MM.1S (cell line): ENCODE data around the gene NR6A1.

Experiments used
- DNase-seq: peaks from one replicate; pipeline ENCODE4 v3.0.0-alpha.2; 2015
- H2AFZ ChIP-seq: fragments of 300-600 bp; sonication (generic); 2 replicates; pipeline ENCODE4 v1.6.0; 2016; ENCODE audit warnings: antibody characterized with exemption, low read length
- H3F3A ChIP-seq: fragments of 300-600 bp; sonication (generic); 2 replicates; pipeline ENCODE4 v1.6.1; 2016; ENCODE audit warnings: mild to moderate bottlenecking, antibody characterized with exemption, low read length, moderate library complexity, mixed read lengths; ENCODE audit not compliant: insufficient read depth
- H3K27ac ChIP-seq: fragments of 300-600 bp; sonication (generic); 2 replicates; pipeline ENCODE4 v1.5.1; 2016; ENCODE audit warnings: mild to moderate bottlenecking, low read length
- H3K27me3 ChIP-seq: fragments of 300-600 bp; sonication (generic); replicated peaks from 2 replicates; pipeline ENCODE4 v1.6.0; 2016; ENCODE audit warnings: low read length; ENCODE audit not compliant: insufficient read depth
- H3K36me3 ChIP-seq: fragments of 300-600 bp; sonication (generic); replicated peaks from 2 replicates; pipeline ENCODE4 v1.6.1; 2016; ENCODE audit warnings: mild to moderate bottlenecking, low read length, mixed read lengths; ENCODE audit not compliant: insufficient read depth
- H3K4me1 ChIP-seq: fragments of 300-600 bp; sonication (generic); 2 replicates; pipeline ENCODE4 v1.6.1; 2016; ENCODE audit warnings: low read length, mixed read lengths
- H3K4me2 ChIP-seq: fragments of 300-600 bp; sonication (generic); 2 replicates; pipeline ENCODE4 v1.6.0; 2016; ENCODE audit warnings: low read depth, low read length
- H3K4me3 ChIP-seq: fragments of 300-600 bp; sonication (generic); 2 replicates; pipeline ENCODE4 v1.5.1; 2016; ENCODE audit warnings: low read length, mixed read lengths
- H3K79me2 ChIP-seq: fragments of 300-600 bp; sonication (generic); 2 replicates; pipeline ENCODE4 v1.6.1; 2016; ENCODE audit warnings: mixed run types, low read length, mixed read lengths
- H3K9ac ChIP-seq: fragments of 300-600 bp; sonication (generic); 2 replicates; pipeline ENCODE4 v1.6.1; 2016; ENCODE audit warnings: low read length, mixed read lengths
- H3K9me2 ChIP-seq: fragments of 300-600 bp; sonication (generic); replicated peaks from 2 replicates; pipeline ENCODE4 v1.6.1; 2016; ENCODE audit warnings: mild to moderate bottlenecking, low read length, mixed read lengths; ENCODE audit not compliant: insufficient read depth
- H3K9me3 ChIP-seq: fragments of 300-600 bp; sonication (generic); replicated peaks from 2 replicates; pipeline ENCODE4 v1.6.1; 2016; ENCODE audit warnings: mild to moderate bottlenecking, low read length, mixed read lengths; ENCODE audit not compliant: insufficient read depth
- H4K20me1 ChIP-seq: fragments of 300-600 bp; sonication (generic); 2 replicates; pipeline ENCODE4 v1.6.1; 2016; ENCODE audit warnings: mild to moderate bottlenecking, low read length, moderate library complexity, mixed read lengths; ENCODE audit not compliant: insufficient read depth
- EZH2 ChIP-seq: fragments of 300-600 bp; sonication (generic); optimal IDR thresholded peaks from 2 replicates; pipeline ENCODE3; 2017; ENCODE audit warnings: low read depth, mild to moderate bottlenecking, antibody characterized with exemption, low read length, mixed read lengths
- EZH2phosphoT487 ChIP-seq: fragments of 300-600 bp; sonication (generic); IDR thresholded peaks from 2 replicates; pipeline ENCODE4 v1.6.1; 2018; ENCODE audit warnings: antibody characterized with exemption, low read length
- TF ChIP-seq, protein P1 (sequence below): fragments of 300-600 bp; sonication (generic); IDR thresholded peaks from 2 replicates; pipeline ENCODE4 v1.5.1; 2016; ENCODE audit warnings: antibody characterized with exemption, low read length, mixed read lengths

NR6A1 gene

DNA sequence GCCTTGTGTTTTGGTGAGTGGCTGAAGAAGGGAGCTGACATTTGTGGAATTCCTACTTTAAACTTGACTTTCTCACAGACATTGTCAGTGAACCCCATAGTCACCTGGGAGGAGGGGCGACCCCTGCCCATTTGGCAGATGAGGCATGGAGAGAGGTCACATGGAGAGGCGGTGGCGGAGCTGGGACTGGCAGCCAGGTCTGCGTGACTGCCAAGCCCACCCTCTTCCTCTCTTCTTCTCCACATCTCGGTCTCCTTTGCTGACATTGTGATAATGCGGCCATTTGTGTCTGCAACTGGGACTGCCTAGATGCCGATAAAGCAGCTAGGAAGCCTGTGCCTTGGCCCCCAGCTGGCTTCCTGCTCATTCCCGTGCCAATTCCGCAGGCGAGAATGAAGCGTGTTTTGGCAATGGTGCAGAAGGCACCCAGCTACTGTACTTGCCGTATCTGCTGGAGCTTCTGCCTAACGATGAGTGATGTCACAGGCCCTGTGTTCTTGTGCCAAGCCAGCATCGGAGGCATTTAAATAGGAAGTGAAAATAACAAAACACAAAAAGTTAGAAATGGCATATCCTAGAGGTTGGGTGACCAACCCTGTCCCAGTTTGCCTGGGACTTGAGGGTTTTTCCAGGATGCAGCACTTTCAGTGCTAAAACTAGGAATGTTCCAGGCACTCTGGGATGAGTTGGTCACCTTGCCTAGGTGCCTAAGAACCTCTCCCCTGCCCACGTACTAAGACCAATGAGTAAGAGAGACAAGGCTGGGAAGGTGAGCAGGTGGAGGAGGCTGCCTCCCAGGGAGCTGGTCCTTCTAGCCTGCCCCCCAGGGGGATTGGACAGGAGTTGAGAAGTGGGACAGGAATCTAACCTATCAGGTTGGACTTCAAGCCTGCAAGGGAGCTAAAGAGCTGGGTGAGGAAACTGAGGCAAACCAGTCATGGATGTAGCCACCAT lies 29.5 kb upstream of the NR6A1 start:
- Histone ChIP-seq H3K4me2 (no peak overlapping the region), H3K36me3 (no peaks in the 10 kb centered on the region), H3K27ac (no peak overlapping the region), H3K9me2 (no peaks in the 10 kb centered on the region), H3K4me3 (no peak overlapping the region), H4K20me1 (no peaks in the 10 kb centered on the region), H3K79me2 (no peaks in the 10 kb centered on the region), H3K9ac (no peak overlapping the region), H3F3A (no peaks in the 10 kb centered on the region), H3K9me3 (no peaks in the 10 kb centered on the region), H3K4me1 (no peaks in the 10 kb centered on the region), H2AFZ (no peak overlapping the region), H3K27me3 (no peaks in the 10 kb centered on the region)
- DNase-seq, result no peak
- TF ChIP-seq, protein P1, sequence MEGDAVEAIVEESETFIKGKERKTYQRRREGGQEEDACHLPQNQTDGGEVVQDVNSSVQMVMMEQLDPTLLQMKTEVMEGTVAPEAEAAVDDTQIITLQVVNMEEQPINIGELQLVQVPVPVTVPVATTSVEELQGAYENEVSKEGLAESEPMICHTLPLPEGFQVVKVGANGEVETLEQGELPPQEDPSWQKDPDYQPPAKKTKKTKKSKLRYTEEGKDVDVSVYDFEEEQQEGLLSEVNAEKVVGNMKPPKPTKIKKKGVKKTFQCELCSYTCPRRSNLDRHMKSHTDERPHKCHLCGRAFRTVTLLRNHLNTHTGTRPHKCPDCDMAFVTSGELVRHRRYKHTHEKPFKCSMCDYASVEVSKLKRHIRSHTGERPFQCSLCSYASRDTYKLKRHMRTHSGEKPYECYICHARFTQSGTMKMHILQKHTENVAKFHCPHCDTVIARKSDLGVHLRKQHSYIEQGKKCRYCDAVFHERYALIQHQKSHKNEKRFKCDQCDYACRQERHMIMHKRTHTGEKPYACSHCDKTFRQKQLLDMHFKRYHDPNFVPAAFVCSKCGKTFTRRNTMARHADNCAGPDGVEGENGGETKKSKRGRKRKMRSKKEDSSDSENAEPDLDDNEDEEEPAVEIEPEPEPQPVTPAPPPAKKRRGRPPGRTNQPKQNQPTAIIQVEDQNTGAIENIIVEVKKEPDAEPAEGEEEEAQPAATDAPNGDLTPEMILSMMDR, result no peak
- TF ChIP-seq EZH2 (no peak), EZH2phosphoT487 (no peak)

DNA sequence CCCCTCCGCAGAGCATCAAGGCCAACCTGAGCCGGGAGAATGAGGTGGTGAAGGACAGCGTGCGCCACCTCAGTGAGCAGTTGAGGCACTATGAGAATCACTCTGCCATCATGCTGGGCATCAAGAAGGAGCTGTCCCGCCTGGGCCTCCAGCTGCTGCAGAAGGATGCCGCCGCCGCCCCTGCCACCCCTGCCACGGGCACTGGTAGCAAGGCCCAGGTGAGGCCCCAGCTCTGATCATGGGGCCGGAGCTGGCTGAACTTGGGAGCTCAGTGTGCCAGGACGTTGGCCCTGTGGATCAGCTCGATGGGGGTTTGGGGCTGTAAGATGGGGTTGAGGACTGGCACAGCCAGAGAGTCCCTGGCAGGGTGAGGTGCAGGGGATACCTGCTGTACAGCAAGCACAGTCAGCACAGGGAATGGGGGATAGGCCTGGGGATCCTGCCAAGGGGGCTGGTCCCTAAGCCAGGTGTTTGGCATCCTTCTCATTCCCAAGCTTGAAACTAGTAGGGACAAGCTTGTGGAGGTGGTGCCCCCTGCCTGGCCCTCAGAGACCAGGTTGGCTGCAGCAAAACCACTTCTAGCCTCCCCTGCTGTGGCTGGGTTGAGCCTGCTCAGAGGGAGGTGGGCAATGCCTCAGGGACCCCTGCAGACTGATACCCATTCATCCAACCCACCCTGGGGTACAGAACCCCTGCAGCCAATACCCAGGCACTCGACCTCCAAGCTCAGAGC lies 28.3 kb upstream of the NR6A1 start:
- Histone ChIP-seq H3K79me2 (no peaks in the 10 kb centered on the region), H3K36me3 (no peaks in the 10 kb centered on the region), H3K4me3 (no peak overlapping the region), H3K9ac (no peak overlapping the region), H3K4me1 (no peaks in the 10 kb centered on the region), H3K27me3 (no peaks in the 10 kb centered on the region), H3K4me2 (no peak overlapping the region), H2AFZ (no peak overlapping the region), H3K9me2 (no peaks in the 10 kb centered on the region), H3F3A (no peaks in the 10 kb centered on the region), H4K20me1 (no peaks in the 10 kb centered on the region), H3K9me3 (no peaks in the 10 kb centered on the region), H3K27ac (no peak overlapping the region)
- no peak for DNase-seq
- TF ChIP-seq EZH2phosphoT487 (no peak), EZH2 (no peak)
- TF ChIP-seq, protein P1, result no peak

GRCh38 chr9:124797343-124798103 lies 26.4 kb upstream of the NR6A1 start:
- Histone ChIP-seq H3K27ac (no peak overlapping the region), H3F3A (no peaks in the 10 kb centered on the region), H3K9ac (no peak overlapping the region), H3K9me3 (no peaks in the 10 kb centered on the region), H3K9me2 (no peaks in the 10 kb centered on the region), H3K79me2 (no peaks in the 10 kb centered on the region), H3K4me2 (no peak overlapping the region), H3K4me1 (no peaks in the 10 kb centered on the region), H3K27me3 (no peaks in the 10 kb centered on the region), H2AFZ (no peak overlapping the region), H4K20me1 (no peaks in the 10 kb centered on the region), H3K4me3 (no peak overlapping the region), H3K36me3 (no peaks in the 10 kb centered on the region)
- DNase-seq, result no peak
- TF ChIP-seq, protein P1, result no peak
- no peak for TF ChIP-seq EZH2phosphoT487
- no peak for TF ChIP-seq EZH2
